IPS-20b (cell line): Measurements from ENCODE around the gene UNC5CL.

ENCODE experiments used
- H3K27ac ChIP-seq: one replicate; pipeline ENCODE4 v1.5.1; 2013; ENCODE audit warnings: low read length
- H3K27me3 ChIP-seq: 2 replicates; pipeline ENCODE4 v1.6.1; 2013; ENCODE audit warnings: mild to moderate bottlenecking, low read length, inconsistent platforms; ENCODE audit not compliant: insufficient read depth
- H3K36me3 ChIP-seq: 2 replicates; pipeline ENCODE4 v1.6.1; 2013; ENCODE audit warnings: low read depth, mild to moderate bottlenecking, inconsistent platforms, low read length, moderate library complexity; ENCODE audit not compliant: insufficient read depth
- H3K4me1 ChIP-seq: 2 replicates; pipeline ENCODE4 v1.6.1; 2013; ENCODE audit warnings: mild to moderate bottlenecking, control low read depth, inconsistent platforms, low read length, moderate library complexity; ENCODE audit not compliant: insufficient read depth
- H3K4me3 ChIP-seq: 2 replicates; pipeline ENCODE4 v1.5.1; 2013; ENCODE audit warnings: mild to moderate bottlenecking, low read length, inconsistent platforms
- H3K9ac ChIP-seq: 2 replicates; pipeline ENCODE4 v1.6.1; 2013; ENCODE audit warnings: low read depth, mild to moderate bottlenecking, inconsistent platforms, low read length, moderate library complexity
- H3K9me3 ChIP-seq: 2 replicates; pipeline ENCODE4 v1.6.1; 2013; ENCODE audit warnings: mild to moderate bottlenecking, low read depth, low read length, inconsistent platforms; ENCODE audit not compliant: insufficient read depth

Gene UNC5CL

GRCh38 chr6:41047745-41048732, 9.0 kb upstream of the UNC5CL start:
- Histone ChIP-seq H3K9me3 (no peaks in the 10 kb centered on the region), H3K36me3 (no peaks in the 10 kb centered on the region), H3K27ac (no peak overlapping the region), H3K9ac (no peak overlapping the region), H3K4me1 (0 out of 2 replicates have a peak, but pooled peaks cover 3% of the 10 kb centered on the region), H3K4me3 (no peak overlapping the region), H3K27me3 (no peaks in the 10 kb centered on the region)

DNA sequence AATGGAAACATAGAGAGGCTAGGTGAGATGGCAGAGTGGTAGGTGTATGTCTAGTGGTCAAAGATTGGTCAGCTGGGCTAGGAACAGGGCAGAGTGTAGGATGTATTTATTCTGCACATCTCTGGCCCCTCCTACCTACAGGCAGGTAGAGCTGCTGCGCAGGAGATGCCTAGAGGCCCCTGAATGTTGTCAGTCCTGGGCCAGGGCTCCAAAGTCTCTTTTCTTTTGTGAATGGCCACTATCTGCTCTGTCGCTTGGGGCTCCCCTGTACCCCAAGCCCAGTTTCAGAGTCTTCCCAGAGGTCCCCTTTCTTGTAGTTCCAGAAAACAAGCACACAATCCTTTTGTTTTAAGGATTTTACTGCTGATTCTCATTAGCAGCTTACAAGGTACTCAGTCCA, 8.3 kb upstream of the UNC5CL start:
- Histone ChIP-seq H3K27me3 (no peaks in the 10 kb centered on the region), H3K4me1 (0 out of 2 replicates have a peak, but pooled peaks cover 3% of the 10 kb centered on the region), H3K36me3 (no peaks in the 10 kb centered on the region), H3K9ac (no peak overlapping the region), H3K9me3 (no peaks in the 10 kb centered on the region), H3K27ac (no peak overlapping the region), H3K4me3 (no peak overlapping the region)

GRCh38 chr6:41046084-41046483, 7.1 kb upstream of the UNC5CL start:
- no peak overlapping the region for H3K4me3 ChIP-seq
- H3K27me3 ChIP-seq = no peaks in the 10 kb centered on the region

GRCh38 chr6:41045664-41046063, 6.6 kb upstream of the UNC5CL start:
- H3K4me3 ChIP-seq = no peak overlapping the region
- H3K4me1 ChIP-seq = no peaks in the 10 kb centered on the region
- H3K9me3 ChIP-seq = no peaks in the 10 kb centered on the region
- no peaks in the 10 kb centered on the region for H3K27me3 ChIP-seq
- no peaks in the 10 kb centered on the region for H3K36me3 ChIP-seq
- no peak overlapping the region for H3K9ac ChIP-seq
- H3K27ac ChIP-seq = no peak overlapping the region

More at GRCh38 chr6:41046084-41046483, 7.1 kb upstream of the UNC5CL start:
- no peaks in the 10 kb centered on the region for H3K4me1 ChIP-seq
- no peak overlapping the region for H3K9ac ChIP-seq
- H3K36me3 ChIP-seq = no peaks in the 10 kb centered on the region
- H3K27ac ChIP-seq = no peak overlapping the region
- H3K9me3 ChIP-seq = no peaks in the 10 kb centered on the region

DNA sequence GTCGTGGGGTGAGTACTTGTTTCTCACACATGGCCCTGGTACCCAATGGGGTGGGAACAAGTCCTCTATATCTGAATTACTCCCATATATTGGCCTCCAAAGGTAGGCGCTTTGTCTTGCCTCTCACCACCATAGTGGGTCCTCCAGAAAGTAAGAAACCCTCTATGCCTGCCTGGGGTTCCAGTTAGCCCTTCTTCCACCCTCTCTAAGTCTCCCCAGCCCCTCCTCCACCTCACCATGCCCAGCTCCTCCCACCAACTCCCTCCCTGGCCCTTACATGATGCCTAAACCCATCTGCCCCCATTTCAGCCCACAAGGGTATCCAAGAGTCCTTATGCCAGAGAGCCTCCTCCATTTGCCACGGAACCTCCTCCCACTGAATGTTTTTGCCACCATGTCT, 4.1 kb upstream of the UNC5CL start:
- H3K27me3 ChIP-seq = no peaks in the 10 kb centered on the region
- no peak overlapping the region for H3K9ac ChIP-seq
- H3K4me3 ChIP-seq = no peak overlapping the region
- no peaks in the 10 kb centered on the region for H3K9me3 ChIP-seq
- peaks cover 6% of the 10 kb centered on the region for H3K4me1 ChIP-seq
- H3K27ac ChIP-seq = no peak overlapping the region
- H3K36me3 ChIP-seq = no peaks in the 10 kb centered on the region

- H3K4me3 ChIP-seq = no peak within 1 kb of the TSS
- H3K4me1 ChIP-seq = peaks cover 6% of the 10 kb centered on the region
- no peak within 1 kb of the TSS for H3K27ac ChIP-seq
- H3K9me3 ChIP-seq = no peaks in the 10 kb centered on the region
- H3K36me3 ChIP-seq = no peaks in the 10 kb centered on the region
- no peak within 1 kb of the TSS for H3K9ac ChIP-seq
- H3K27me3 ChIP-seq = no peaks in the 10 kb centered on the region
These were observed 3.4 kb upstream of the UNC5CL start, which contains the start of gene TSPO2 for GRCh38 chr6:41042226-41043055. Gene TSPO2, plus strand, starts transcription at chr6:41042467. Its CDS starts 519 bp downstream, at chr6:41042986.

- Histone ChIP-seq H3K4me3 (no peak overlapping the region), H3K9ac (no peak overlapping the region), H3K9me3 (no peaks in the 10 kb centered on the region), H3K36me3 (no peaks in the 10 kb centered on the region), H3K4me1 (peaks cover 6% of the 10 kb centered on the region), H3K27me3 (no peaks in the 10 kb centered on the region), H3K27ac (no peak overlapping the region)
These were observed 2.0 kb upstream of the UNC5CL start for GRCh38 chr6:41040940-41041536.

DNA sequence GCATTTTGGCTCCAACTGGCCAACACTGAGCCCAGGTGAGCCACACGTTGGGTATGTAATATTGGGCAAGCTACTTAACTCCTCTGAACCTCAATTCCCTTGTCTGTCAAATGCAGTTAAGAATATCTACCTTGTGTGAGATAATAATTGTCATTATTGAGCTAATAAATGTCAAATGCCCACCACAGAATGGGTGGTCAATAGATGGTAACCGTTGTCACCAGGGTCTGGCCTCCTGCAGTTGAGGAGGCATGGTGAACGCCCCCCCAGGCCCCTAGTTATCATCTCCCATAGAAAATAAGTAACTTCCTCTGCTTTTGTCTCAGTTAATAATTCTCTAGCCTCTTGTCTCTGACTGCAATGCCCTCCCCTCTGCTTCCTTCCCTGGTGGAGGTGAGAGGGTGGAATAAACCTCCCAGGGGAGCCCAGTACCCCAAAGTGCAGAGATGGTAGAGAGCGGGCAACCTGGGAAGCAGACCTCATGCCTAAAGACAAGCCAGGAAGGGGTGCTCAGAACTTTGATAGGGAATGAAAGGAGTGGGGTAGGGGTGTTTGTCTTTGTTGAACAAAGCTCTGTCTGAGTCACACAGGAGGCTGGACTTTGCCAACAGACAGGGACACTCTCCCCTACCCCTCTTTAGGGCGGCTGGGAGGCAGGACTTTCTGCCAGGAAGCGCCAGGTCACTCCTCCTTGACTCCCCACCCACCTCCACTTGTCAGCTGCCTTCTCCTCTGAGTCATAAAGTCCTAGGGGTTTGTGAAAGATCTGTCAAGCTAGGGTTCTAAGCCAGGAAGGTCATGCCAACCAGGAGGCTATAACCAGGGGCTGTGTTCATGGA, 1.3 kb upstream of the UNC5CL start:
- Histone ChIP-seq H3K27me3 (no peaks in the 10 kb centered on the region), H3K9me3 (no peaks in the 10 kb centered on the region), H3K9ac (no peak overlapping the region), H3K36me3 (no peaks in the 10 kb centered on the region), H3K27ac (no peak overlapping the region), H3K4me3 (no peak overlapping the region), H3K4me1 (peaks cover 6% of the 10 kb centered on the region)

- no peak overlapping the region for H3K4me3 ChIP-seq
- H3K27me3 ChIP-seq = no peaks in the 10 kb centered on the region
- no peaks in the 10 kb centered on the region for H3K9me3 ChIP-seq
- H3K4me1 ChIP-seq = peaks cover 6% of the 10 kb centered on the region
- H3K36me3 ChIP-seq = no peaks in the 10 kb centered on the region
- H3K27ac ChIP-seq = no peak overlapping the region
- H3K9ac ChIP-seq = no peak overlapping the region
These were observed 816 bp downstream of the UNC5CL start for GRCh38 chr6:41038205-41038604.

- H3K27ac ChIP-seq = no peak overlapping the region
- no peaks in the 10 kb centered on the region for H3K9me3 ChIP-seq
- no peaks in the 10 kb centered on the region for H3K27me3 ChIP-seq
- peaks cover 6% of the 10 kb centered on the region for H3K4me1 ChIP-seq
- no peaks in the 10 kb centered on the region for H3K36me3 ChIP-seq
- no peak overlapping the region for H3K4me3 ChIP-seq
- H3K9ac ChIP-seq = no peak overlapping the region
These were observed 1.7 kb downstream of the UNC5CL start for GRCh38 chr6:41037107-41037900.
